Activated CD4-positive, alpha-beta T cell treated with anti-CD3 and anti-CD28 coated beads, Interleukin-2, amount 10 ng/mL, durations not matched to agents 7 days and 5 days (primary cell): ENCODE measurements around the gene FKBP1A. TPM values are rescaled to one million over a fixed set of nuclear protein-coding genes. Genes with fewer than 3 reads are reported as not detected.

Experiments used
- CTCF ChIA-PET: fragments of 350-600 bp; sonication (Branson Sonifier 250); formaldehyde crosslinking; loops from one replicate; lab custom pipeline; 2021; ENCODE audit warnings: antibody characterized with exemption; lab: Charles Lee
- POLR2A ChIA-PET: fragments of 350-600 bp; sonication (Branson Sonifier 250); formaldehyde crosslinking; loops from one replicate; lab custom pipeline; 2021; ENCODE audit warnings: antibody characterized with exemption; lab: Charles Lee
- DNase-seq: peaks from one replicate; pipeline ENCODE4 v3.0.0-alpha.2; 2020
- H3K27ac Mint-ChIP-seq: one replicate; pipeline ENCODE4 v1.8.0; 2021; ENCODE audit warnings: mild to moderate bottlenecking, moderate library complexity, mixed read lengths
- H3K27me3 Mint-ChIP-seq: one replicate; pipeline ENCODE4 v1.8.0; 2021; ENCODE audit warnings: mixed read lengths
- H3K36me3 Mint-ChIP-seq: one replicate; pipeline ENCODE4 v1.8.0; 2021; ENCODE audit warnings: low read depth, mixed read lengths
- H3K4me1 Mint-ChIP-seq: one replicate; pipeline ENCODE4 v1.8.0; 2021; ENCODE audit warnings: mixed read lengths
- H3K4me3 Mint-ChIP-seq: one replicate; pipeline ENCODE4 v1.8.0; 2021; ENCODE audit warnings: mild to moderate bottlenecking, moderate library complexity, mixed read lengths
- H3K9me3 Mint-ChIP-seq: one replicate; pipeline ENCODE4 v1.8.0; 2021; ENCODE audit warnings: mixed read lengths
- total RNA-seq, 2 experiments: library from RNA; stranded (reverse); gene quantifications; one replicate each; pipeline ENCODE4 v1.2.3, GENCODE V29; 2021

Gene FKBP1A
- total RNA-seq, 2 experiments from 2014 or later = 207 to 238 TPM

DNA sequence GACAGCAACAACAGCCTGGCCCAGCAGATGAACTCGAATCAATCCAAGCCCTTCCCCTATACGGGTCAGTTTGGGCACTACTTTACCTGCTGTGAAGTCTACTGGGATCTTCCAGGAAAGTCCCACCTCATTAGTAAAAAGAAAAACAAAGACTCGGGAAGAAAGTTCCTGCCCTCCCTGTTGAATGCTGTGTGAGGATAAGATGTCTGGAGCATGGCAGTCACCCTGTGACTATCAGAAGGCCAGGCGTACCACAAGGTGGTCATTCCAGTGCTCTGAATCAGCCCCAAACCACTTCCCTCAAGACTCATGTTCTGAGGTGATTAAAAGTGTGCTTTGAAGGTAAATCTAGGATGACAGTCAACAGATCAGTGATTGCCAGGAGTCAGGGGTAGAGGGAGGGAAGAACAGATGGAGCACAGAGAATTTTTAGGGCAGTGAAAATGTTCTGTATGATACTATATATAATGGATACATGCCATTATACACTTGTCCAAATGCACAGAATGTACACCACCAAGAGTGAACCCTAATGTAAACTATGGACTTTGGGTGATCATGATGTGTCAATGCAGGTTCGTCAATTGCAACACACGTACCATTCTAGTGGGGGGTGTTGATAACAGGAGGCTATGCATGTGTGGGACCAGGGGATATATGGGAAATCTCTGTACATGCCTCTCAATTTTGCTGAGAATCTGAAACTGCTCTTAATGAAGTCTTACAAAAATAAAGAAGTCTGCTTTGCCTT is 14.7 kb downstream of the FKBP1A start:
- no peaks in the 10 kb centered on the region for H3K9me3 Mint-ChIP-seq
- peak overlapping the region; percentile 6 for H3K27ac Mint-ChIP-seq
- no peak for DNase-seq
- H3K36me3 Mint-ChIP-seq = peaks cover 51% of the 10 kb centered on the region
- no peak overlapping the region for H3K4me3 Mint-ChIP-seq
- no peaks in the 10 kb centered on the region for H3K27me3 Mint-ChIP-seq
- ChIA-PET CTCF (interaction anchor here (1.1 kb wide), 1 partner anchor 10 kb away, joined by 4 read pairs; no protein-coding TSS in a partner anchor), POLR2A (no interaction called here)
- H3K4me1 Mint-ChIP-seq = peaks cover 88% of the 10 kb centered on the region

DNA sequence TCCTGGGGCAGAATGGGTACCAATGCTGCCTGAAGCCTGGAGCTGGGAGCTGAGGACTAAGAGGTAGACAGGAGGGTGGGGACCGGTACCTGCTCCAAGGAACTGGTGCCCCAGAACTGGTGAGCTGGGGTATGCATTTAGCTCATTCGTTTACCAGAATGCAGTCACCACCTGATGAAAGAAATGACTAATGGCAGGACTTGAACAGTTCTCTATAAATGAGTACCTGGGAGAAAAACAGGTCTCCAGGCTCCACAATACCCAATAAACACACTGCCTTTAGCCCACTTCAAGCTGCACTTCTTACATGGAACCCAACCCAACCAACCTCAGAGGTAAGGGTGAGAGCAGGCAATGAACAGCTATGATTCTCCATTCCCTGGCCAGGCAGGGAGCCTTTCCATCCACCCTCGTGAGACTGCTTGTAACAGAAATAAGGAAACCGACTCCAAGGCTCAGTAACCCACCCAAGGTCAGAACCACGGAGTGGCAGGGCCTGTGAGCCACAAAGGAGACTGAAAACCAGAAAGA is 15.4 kb downstream of the FKBP1A start:
- Mint-ChIP-seq H3K9me3 (no peaks in the 10 kb centered on the region), H3K27ac (peak overlapping the region; percentile 70), H3K36me3 (peaks cover 52% of the 10 kb centered on the region), H3K4me3 (no peak overlapping the region), H3K4me1 (peaks cover 82% of the 10 kb centered on the region), H3K27me3 (no peaks in the 10 kb centered on the region)
- DNase-seq = no peak
- ChIA-PET POLR2A (no interaction called here), CTCF (interaction anchor here (1.0 to 1.4 kb wide), 4 partner anchors 11 to 58 kb away, joined by 3 to 6 read pairs (median 4); no protein-coding TSS in a partner anchor)

DNA sequence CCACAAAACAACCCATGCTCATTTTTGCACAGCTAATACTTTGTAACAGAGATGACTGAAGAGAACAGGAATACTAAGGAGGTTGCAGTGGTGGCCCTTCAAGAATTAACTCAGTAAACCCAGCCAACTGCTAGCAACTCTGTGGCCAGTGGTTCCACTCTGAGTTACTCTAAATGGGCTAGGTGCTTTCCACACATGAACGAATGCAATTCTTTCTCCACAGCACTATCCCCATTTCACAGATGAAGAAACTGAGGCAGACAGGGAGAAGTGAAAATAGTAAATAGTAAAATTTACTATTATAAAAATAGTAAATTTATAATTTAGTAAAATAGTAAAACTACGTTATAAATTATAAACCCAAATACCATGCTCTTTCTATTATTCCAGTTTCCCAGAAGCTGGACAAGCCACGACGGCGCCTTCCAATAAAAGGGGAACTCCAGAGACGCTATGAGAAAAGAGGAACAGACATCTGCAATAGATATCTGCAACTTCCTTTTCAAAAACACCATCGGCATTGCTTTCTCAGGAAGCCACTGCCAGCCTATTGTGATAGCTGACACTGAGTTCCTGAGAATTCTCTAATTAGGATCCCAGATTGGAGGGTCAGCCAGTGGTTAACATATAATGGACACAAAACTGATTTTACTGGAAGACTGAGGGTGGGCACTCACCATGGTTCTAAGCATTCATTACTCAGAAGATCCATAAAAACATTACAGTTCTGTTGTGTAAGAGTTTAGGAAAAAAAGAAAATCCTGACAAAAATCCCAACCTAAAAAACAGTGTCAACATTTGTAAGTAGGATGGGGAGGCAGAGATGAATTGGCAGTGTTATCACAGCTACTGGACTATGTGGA is 16.2 kb downstream of the FKBP1A start:
- H3K4me1 Mint-ChIP-seq = peaks cover 83% of the 10 kb centered on the region
- peaks cover 56% of the 10 kb centered on the region for H3K36me3 Mint-ChIP-seq
- no peaks in the 10 kb centered on the region for H3K27me3 Mint-ChIP-seq
- H3K27ac Mint-ChIP-seq = peak overlapping the region; percentile 70
- POLR2A ChIA-PET = no interaction called here
- no peak for DNase-seq
- H3K9me3 Mint-ChIP-seq = no peaks in the 10 kb centered on the region
- CTCF ChIA-PET = interaction anchor here (0.7 to 1.4 kb wide), 5 partner anchors 10 to 57 kb away, joined by 3 to 6 read pairs (median 4); no protein-coding TSS in a partner anchor
- H3K4me3 Mint-ChIP-seq = no peak overlapping the region

- H3K27ac Mint-ChIP-seq = peak overlapping the region; percentile 62
- H3K27me3 Mint-ChIP-seq = no peaks in the 10 kb centered on the region
- peaks cover 83% of the 10 kb centered on the region for H3K4me1 Mint-ChIP-seq
- ChIA-PET CTCF (interaction anchor here (0.7 to 1.4 kb wide), 2 partner anchors 9 to 56 kb away, joined by 3 read pairs; no protein-coding TSS in a partner anchor), POLR2A (no interaction called here)
- H3K4me3 Mint-ChIP-seq = no peak overlapping the region
- peaks cover 61% of the 10 kb centered on the region for H3K36me3 Mint-ChIP-seq
- DNase-seq = no peak
- H3K9me3 Mint-ChIP-seq = no peaks in the 10 kb centered on the region
These were observed 16.8 kb downstream of the FKBP1A start for GRCh38 chr20:1376007-1376406.

GRCh38 chr20:1375515-1375914 is 17.3 kb downstream of the FKBP1A start:
- H3K36me3 Mint-ChIP-seq = peaks cover 61% of the 10 kb centered on the region
- H3K4me1 Mint-ChIP-seq = peaks cover 81% of the 10 kb centered on the region
- CTCF ChIA-PET = no interaction called here

GRCh38 chr20:1374246-1374645 is 18.6 kb downstream of the FKBP1A start:
- ChIA-PET POLR2A (no interaction called here), CTCF (no interaction called here)
- DNase-seq = no peak
- Mint-ChIP-seq H3K27me3 (no peaks in the 10 kb centered on the region), H3K4me3 (no peak overlapping the region), H3K27ac (no peak overlapping the region), H3K4me1 (peaks cover 71% of the 10 kb centered on the region), H3K36me3 (peaks cover 61% of the 10 kb centered on the region), H3K9me3 (no peaks in the 10 kb centered on the region)

More at GRCh38 chr20:1375515-1375914, 17.3 kb downstream of the FKBP1A start:
- POLR2A ChIA-PET = no interaction called here
- H3K27ac Mint-ChIP-seq = peak overlapping the region; percentile 62
- H3K4me3 Mint-ChIP-seq = no peak overlapping the region
- no peaks in the 10 kb centered on the region for H3K9me3 Mint-ChIP-seq
- H3K27me3 Mint-ChIP-seq = no peaks in the 10 kb centered on the region
- DNase-seq = no peak

- H3K27ac Mint-ChIP-seq = no peak overlapping the region
- no peaks in the 10 kb centered on the region for H3K27me3 Mint-ChIP-seq
- H3K4me1 Mint-ChIP-seq = peaks cover 65% of the 10 kb centered on the region
- H3K9me3 Mint-ChIP-seq = no peaks in the 10 kb centered on the region
- POLR2A ChIA-PET = no interaction called here
- no peak for DNase-seq
- peaks cover 63% of the 10 kb centered on the region for H3K36me3 Mint-ChIP-seq
- no peak overlapping the region for H3K4me3 Mint-ChIP-seq
- CTCF ChIA-PET = no interaction called here
These were observed 19.2 kb downstream of the FKBP1A start for GRCh38 chr20:1373614-1374013.

DNA sequence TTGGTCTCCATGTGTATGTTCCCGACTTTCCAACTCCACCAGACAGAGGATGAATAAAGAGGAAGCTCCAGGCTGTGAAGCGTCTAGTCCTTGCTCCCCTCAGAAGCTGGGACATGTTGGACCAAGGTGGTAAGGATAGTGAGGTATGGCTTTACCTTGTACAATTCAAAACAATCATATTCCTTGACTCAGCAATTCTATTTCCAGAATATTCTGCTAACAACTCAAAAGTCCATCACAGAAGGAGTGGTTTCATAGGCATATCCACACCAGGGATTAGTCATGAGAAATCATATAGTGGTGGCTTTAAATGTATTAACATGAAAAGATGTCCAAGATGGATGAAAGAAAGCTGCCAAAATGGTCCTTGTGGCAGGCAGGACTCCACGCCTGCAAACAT is 19.8 kb downstream of the FKBP1A start:
- peaks cover 64% of the 10 kb centered on the region for H3K36me3 Mint-ChIP-seq
- no peaks in the 10 kb centered on the region for H3K9me3 Mint-ChIP-seq
- ChIA-PET CTCF (interaction anchor here (1.1 kb wide), 1 partner anchor 24 kb away, joined by 3 read pairs; no protein-coding TSS in a partner anchor), POLR2A (no interaction called here)
- no peak overlapping the region for H3K27ac Mint-ChIP-seq
- no peak for DNase-seq
- H3K27me3 Mint-ChIP-seq = no peaks in the 10 kb centered on the region
- H3K4me3 Mint-ChIP-seq = no peak overlapping the region
- H3K4me1 Mint-ChIP-seq = peaks cover 60% of the 10 kb centered on the region

- Mint-ChIP-seq H3K27me3 (no peaks in the 10 kb centered on the region), H3K4me1 (peaks cover 51% of the 10 kb centered on the region), H3K4me3 (no peak overlapping the region), H3K27ac (no peak overlapping the region), H3K9me3 (no peaks in the 10 kb centered on the region), H3K36me3 (peaks cover 66% of the 10 kb centered on the region)
- no peak for DNase-seq
- CTCF ChIA-PET = interaction anchor here (1.1 to 1.6 kb wide), 3 partner anchors 12 to 23 kb away, joined by 3 read pairs; no protein-coding TSS in a partner anchor
- POLR2A ChIA-PET = no interaction called here
These were observed 20.9 kb downstream of the FKBP1A start for GRCh38 chr20:1371830-1372539.

DNA sequence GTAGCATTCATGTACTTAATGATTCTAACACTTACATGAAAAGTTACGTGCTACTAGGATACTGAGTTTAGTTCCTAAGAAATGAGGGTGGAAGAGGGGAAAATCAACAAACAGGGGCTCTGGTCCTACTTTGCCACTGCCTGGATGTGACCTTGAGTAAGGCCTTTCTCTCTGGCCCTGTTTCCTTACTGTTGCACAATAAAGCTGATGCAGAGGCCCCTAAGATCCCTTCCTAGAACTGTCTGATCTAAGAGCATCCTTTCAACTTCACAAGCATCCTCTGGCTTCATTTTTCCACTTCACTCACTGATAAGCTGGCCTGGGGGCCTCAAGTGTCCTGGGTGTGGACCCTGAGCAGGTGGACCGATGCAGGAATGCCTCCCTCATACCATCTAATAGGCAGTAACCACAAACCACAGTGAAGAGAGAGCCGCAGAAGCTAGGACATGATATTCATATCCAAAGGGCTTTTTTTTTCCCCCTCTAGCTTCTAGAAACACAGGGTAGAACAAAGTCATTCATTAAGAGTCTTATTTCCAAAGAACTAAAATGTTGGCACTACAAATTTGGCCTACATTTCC is 21.6 kb downstream of the FKBP1A start:
- Mint-ChIP-seq H3K4me3 (no peak overlapping the region), H3K27ac (no peak overlapping the region), H3K27me3 (no peaks in the 10 kb centered on the region), H3K36me3 (peaks cover 66% of the 10 kb centered on the region), H3K9me3 (no peaks in the 10 kb centered on the region), H3K4me1 (peaks cover 46% of the 10 kb centered on the region)
- CTCF ChIA-PET = interaction anchor here (0.6 to 1.6 kb wide), 4 partner anchors 11 to 1726 kb away, joined by 3 read pairs; no protein-coding TSS in a partner anchor
- no peak for DNase-seq
- POLR2A ChIA-PET = no interaction called here

DNA sequence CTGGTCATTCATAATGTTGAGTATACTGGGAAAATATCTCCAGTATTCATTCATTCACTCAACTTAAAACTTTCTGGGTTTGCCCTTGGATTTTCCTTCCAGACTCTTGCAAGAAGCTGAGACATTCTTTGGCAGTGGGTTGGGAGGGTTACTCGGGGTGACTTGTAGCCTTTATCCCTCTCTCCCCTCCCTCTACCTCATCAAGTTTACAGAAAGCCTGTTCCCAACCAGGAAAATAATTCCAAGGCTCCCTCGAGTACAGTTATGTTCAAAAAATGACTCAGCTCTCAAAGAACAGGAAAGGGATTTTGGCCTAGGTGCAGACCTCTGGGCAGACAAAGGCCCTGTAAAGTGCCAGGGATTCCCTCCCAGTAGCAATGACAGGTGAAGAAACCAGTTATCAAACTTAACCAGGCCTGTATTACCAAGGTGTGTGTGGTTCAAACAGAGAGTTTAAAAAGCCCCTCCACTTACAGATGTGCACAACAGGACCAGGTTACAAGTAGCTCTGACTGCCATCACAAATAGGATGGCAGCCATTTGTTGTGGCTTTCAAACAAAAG is 22.2 kb downstream of the FKBP1A start:
- no peak for DNase-seq
- ChIA-PET CTCF (interaction anchor here (1.2 to 1.6 kb wide), 3 partner anchors 9 to 35 kb away, joined by 3 read pairs; no protein-coding TSS in a partner anchor), POLR2A (no interaction called here)
- Mint-ChIP-seq H3K4me3 (no peak overlapping the region), H3K27me3 (no peaks in the 10 kb centered on the region), H3K4me1 (peaks cover 39% of the 10 kb centered on the region), H3K9me3 (no peaks in the 10 kb centered on the region), H3K27ac (no peak overlapping the region), H3K36me3 (peaks cover 71% of the 10 kb centered on the region)
